Suprapubic skin (tissue), 4 donors: ENCODE measurements around the gene UNC13D.

Experiments used
- CTCF ChIP-seq, 2 donors: fragments of 200-600 bp in 1 of 2; fragments of 450-650 bp in 1 of 2; sonication (generic) in 1 of 2; IDR thresholded peaks; one replicate each; pipeline ENCODE4 v1.5.1; 2016 to 2019; ENCODE audit warnings: antibody characterized with exemption in 2 of 2, mild to moderate bottlenecking in 1 of 2, moderate library complexity in 1 of 2
- EP300 ChIP-seq: sonication (generic); formaldehyde crosslinking; IDR thresholded peaks from one replicate; pipeline ENCODE4 v1.6.1; 2017; ENCODE audit warnings: antibody characterized with exemption
- POLR2A ChIP-seq, 2 donors: fragments of 450-650 bp; IDR thresholded peaks; one replicate each; pipeline ENCODE4 v1.6.1; 2017; ENCODE audit warnings: antibody characterized with exemption in 2 of 2, mild to moderate bottlenecking in 2 of 2, moderate library complexity in 2 of 2
- POLR2AphosphoS5 ChIP-seq, 3 donors: sonication (generic); formaldehyde crosslinking; IDR thresholded peaks; one replicate each; pipeline ENCODE4 v1.6.1; 2017; ENCODE audit warnings: antibody characterized with exemption in 3 of 3

GRCh38 chr17:75827308-75828075 lies 16.7 kb downstream of the UNC13D start:
- TF ChIP-seq POLR2AphosphoS5 (IDR thresholded peaks at IDR 0.05): peak in 2 of 3 donors; percentile 20 to 32
- TF ChIP-seq CTCF (IDR thresholded peaks at IDR 0.05): peak; percentile 65 to 79
- TF ChIP-seq EP300: no peak
- no peak for TF ChIP-seq POLR2A (IDR thresholded peaks at IDR 0.05)
